Amniotic stem cell (primary cell): ENCODE results near the gene TOMM22.
"Not testable (repeated sequence)": the region's sequence is repeated elsewhere in the genome, so short reads cannot be mapped to it uniquely, and the experiment has no call there.

Experiments
- DNase-seq: peaks from one replicate; lab custom pipeline; 2025; lab: John Stamatoyannopoulos, UW

TOMM22 gene

GRCh38 chr22:38681582-38682335, at the start of gene TOMM22:
Gene TOMM22 (plus strand): TSS chr22:38681957. CDS start chr22:38681979, 22 bp downstream.
- DNase-seq, result peak; percentile 79

- no peak for DNase-seq
Measured at GRCh38 chr22:38632528-38632927, 49.2 kb upstream of the TOMM22 start.

GRCh38 chr22:38638216-38638615, 43.5 kb upstream of the TOMM22 start:
- no peak for DNase-seq

GRCh38 chr22:38638728-38639127, 43.0 kb upstream of the TOMM22 start:
- DNase-seq, result no peak

- DNase-seq, result no peak
Measured at GRCh38 chr22:38641476-38642040, 40.2 kb upstream of the TOMM22 start.

- not testable (repeated sequence) for DNase-seq
Measured at GRCh38 chr22:38644245-38644644, 37.5 kb upstream of the TOMM22 start.

GRCh38 chr22:38645430-38645829, 36.3 kb upstream of the TOMM22 start:
- DNase-seq, result no peak

GRCh38 chr22:38649841-38650522, 31.8 kb upstream of the TOMM22 start:
- DNase-seq, result no peak

GRCh38 chr22:38652859-38653258, 28.9 kb upstream of the TOMM22 start:
- no peak for DNase-seq

GRCh38 chr22:38653741-38654140, 28.0 kb upstream of the TOMM22 start:
- no peak for DNase-seq

- DNase-seq, result no peak
Measured at GRCh38 chr22:38655519-38656255, 26.1 kb upstream of the TOMM22 start.

GRCh38 chr22:38656256-38657044, 25.3 kb upstream of the TOMM22 start, which contains the start of the genes CBY1 and FAM227A:
Gene CBY1 (plus strand): TSS chr22:38656638. CDS start chr22:38668055, 11,417 bp downstream.
Gene FAM227A (minus strand): TSS chr22:38656392. CDS start chr22:38650168, 6,224 bp downstream.
- DNase-seq, result peak; percentile 80

GRCh38 chr22:38657045-38657909, 24.5 kb upstream of the TOMM22 start:
- no peak for DNase-seq

- DNase-seq, result no peak
Measured at GRCh38 chr22:38674888-38675287, 6.9 kb upstream of the TOMM22 start.

- no peak for DNase-seq
Measured at GRCh38 chr22:38675833-38676232, 5.9 kb upstream of the TOMM22 start.

GRCh38 chr22:38684895-38685294, 3.1 kb downstream of the TOMM22 start:
- no peak for DNase-seq

- no peak for DNase-seq
Measured at GRCh38 chr22:38685761-38686160, 4.0 kb downstream of the TOMM22 start.

GRCh38 chr22:38689651-38690050, 7.9 kb downstream of the TOMM22 start:
- DNase-seq, result no peak

GRCh38 chr22:38694049-38694448, 12.3 kb downstream of the TOMM22 start:
- no peak for DNase-seq

GRCh38 chr22:38694940-38695339, 13.2 kb downstream of the TOMM22 start:
- no peak for DNase-seq
